ENCODE results near the gene CFC1B.
"Not testable (repeated sequence)": the region's sequence is repeated elsewhere in the genome, so short reads cannot be mapped to it uniquely, and the experiment has no call there.

DNA sequence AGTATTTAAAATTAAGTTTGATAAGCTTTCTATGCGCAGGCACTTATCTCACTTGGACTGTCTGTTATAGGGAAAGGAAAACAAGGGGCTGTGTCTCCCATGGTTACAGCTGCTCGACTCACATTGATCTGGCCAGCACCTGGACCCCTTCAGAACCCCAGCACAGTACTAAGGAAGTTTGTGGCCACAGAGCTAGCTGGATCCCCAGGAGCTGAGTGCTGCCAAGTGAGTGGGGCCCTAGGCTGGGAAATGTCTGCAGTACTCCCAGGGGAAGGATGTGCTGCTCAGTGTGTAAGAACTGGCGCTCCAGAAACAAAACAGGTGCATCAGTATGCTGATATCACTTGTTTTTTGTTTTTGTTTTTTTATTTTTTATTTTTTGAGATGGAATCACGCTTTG, 9.2 kb downstream of the CFC1B start:
- not testable (repeated sequence) for TF ChIP-seq POLR2A, EP300, POLR2AphosphoS5 (IDR thresholded peaks at IDR 0.05)
- TF ChIP-seq, protein P1, sequence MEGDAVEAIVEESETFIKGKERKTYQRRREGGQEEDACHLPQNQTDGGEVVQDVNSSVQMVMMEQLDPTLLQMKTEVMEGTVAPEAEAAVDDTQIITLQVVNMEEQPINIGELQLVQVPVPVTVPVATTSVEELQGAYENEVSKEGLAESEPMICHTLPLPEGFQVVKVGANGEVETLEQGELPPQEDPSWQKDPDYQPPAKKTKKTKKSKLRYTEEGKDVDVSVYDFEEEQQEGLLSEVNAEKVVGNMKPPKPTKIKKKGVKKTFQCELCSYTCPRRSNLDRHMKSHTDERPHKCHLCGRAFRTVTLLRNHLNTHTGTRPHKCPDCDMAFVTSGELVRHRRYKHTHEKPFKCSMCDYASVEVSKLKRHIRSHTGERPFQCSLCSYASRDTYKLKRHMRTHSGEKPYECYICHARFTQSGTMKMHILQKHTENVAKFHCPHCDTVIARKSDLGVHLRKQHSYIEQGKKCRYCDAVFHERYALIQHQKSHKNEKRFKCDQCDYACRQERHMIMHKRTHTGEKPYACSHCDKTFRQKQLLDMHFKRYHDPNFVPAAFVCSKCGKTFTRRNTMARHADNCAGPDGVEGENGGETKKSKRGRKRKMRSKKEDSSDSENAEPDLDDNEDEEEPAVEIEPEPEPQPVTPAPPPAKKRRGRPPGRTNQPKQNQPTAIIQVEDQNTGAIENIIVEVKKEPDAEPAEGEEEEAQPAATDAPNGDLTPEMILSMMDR (IDR thresholded peaks at IDR 0.05), result not testable (repeated sequence)
